Fibroblast of mammary gland (primary cell): Measurements from ENCODE around the gene PPM1M.

ENCODE experiments used
- DNase-seq: peaks from one replicate; pipeline ENCODE4 v3.0.0-alpha.2; 2010; ENCODE audit warnings: low read depth
- H3K4me3 ChIP-seq: 2 replicates; pipeline ENCODE4 v1.5.1; 2011; ENCODE audit warnings: low read depth, mild to moderate bottlenecking, low read length, moderate library complexity; ENCODE audit not compliant: control insufficient read depth
- TF ChIP-seq, protein P1 (sequence below): conservative IDR thresholded peaks from 2 replicates; pipeline ENCODE4 v1.5.1; 2011; ENCODE audit warnings: low read depth, low read length, inconsistent platforms; ENCODE audit not compliant: control insufficient read depth, insufficient read depth

Gene PPM1M

DNA sequence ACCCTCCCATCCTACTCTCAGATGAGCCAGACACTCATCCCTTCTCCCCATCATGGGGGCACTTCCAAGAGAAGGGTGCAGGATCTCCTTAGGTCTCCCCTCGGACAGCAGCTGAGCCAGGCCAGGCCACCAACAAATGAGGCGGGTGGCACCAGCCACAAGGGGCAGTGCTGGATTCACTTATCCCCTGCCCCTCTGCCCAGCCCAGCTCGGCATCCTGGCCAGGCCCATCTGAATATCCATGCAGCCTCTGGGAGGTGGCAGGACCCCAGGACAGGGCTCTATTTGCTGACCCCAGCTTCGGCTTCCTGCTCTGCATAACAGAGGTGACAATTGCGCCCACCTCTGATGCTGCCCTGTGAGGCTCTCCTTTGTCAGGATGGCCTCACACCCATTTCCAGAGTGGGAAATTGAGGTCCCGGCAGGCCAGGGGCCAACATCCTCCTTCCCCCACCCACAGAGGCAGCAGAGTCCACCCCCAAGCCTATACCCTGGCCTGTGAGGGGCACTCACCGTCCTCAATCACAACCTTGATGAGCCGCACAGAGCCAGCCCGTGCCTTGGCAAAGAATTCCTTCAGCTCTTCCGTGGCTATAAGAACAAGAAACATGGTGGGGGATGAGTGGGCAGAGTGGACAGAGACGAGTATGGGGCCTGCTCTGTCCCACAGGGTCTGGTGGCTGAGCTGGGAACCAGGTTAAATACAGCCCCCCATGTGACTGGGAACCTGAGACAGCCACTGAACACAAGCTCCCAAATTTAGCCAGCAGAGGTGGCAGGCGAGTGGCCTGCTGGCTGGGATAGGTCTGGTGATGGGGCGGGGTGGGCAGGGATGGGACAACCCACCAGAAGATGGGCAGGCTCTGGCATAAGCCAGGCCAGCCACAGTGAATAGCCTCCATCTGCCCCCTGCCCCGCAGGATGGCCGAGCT is 10.8 kb upstream of the PPM1M start:
- TF ChIP-seq, protein P1, sequence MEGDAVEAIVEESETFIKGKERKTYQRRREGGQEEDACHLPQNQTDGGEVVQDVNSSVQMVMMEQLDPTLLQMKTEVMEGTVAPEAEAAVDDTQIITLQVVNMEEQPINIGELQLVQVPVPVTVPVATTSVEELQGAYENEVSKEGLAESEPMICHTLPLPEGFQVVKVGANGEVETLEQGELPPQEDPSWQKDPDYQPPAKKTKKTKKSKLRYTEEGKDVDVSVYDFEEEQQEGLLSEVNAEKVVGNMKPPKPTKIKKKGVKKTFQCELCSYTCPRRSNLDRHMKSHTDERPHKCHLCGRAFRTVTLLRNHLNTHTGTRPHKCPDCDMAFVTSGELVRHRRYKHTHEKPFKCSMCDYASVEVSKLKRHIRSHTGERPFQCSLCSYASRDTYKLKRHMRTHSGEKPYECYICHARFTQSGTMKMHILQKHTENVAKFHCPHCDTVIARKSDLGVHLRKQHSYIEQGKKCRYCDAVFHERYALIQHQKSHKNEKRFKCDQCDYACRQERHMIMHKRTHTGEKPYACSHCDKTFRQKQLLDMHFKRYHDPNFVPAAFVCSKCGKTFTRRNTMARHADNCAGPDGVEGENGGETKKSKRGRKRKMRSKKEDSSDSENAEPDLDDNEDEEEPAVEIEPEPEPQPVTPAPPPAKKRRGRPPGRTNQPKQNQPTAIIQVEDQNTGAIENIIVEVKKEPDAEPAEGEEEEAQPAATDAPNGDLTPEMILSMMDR = no peak
- no peak for DNase-seq
- no peak overlapping the region for H3K4me3 ChIP-seq

DNA sequence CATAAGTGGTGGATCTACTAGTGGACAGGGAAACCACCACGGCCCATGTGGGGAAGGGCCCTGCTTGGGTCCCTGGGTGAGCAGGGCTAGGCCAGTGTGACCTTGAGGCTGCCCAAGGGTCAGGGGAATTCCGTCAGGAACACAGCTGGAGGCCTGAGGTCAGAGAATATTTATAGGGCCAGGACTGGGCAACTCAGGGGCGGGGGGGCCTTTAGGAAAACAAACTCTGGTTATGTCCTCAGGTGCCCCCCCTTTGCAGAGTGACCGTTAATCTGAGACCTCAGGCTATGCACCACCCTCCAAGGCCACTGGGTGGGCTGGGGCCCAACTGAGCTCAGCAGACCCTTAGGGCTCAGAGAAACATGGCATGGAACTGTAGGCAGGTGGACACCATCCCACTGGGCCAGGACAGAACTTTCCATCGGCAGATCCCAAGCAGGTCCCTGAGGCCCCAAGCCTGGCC is 9.1 kb upstream of the PPM1M start:
- TF ChIP-seq, protein P1 = no peak
- no peak overlapping the region for H3K4me3 ChIP-seq
- no peak for DNase-seq

DNA sequence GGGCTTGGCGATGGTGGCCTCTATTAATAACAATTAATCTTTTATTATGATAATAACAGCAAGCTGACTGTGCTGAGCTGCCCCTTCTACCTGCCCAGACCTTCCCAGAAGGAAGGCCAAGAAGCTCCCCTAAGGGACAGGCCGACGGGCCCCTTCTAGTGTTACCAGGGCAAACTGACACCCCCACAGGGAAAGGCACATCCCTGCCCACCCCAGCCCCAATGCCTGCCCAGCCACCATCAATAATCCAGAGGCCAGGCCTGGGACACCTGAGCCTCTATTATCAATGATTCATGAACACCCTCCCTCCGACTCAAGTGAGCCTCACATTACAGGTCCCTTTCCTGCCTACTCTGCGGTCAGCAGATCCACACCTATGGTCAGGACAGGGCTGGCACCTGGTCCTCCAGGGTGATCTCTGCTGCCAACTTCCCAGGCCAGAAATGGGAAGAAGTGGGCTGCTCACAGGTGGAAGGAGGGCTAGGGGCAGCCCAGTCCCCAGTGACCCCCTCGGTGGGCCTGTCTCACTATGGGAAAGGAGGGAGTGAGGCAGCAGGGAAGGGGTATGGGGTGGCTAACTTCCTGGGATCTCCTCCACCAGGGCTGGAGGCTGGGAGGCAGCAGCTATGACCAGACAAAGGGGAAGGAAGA is 8.4 kb upstream of the PPM1M start:
- TF ChIP-seq, protein P1 = no peak
- H3K4me3 ChIP-seq = peak overlapping the region; percentile 36
- no peak for DNase-seq

DNA sequence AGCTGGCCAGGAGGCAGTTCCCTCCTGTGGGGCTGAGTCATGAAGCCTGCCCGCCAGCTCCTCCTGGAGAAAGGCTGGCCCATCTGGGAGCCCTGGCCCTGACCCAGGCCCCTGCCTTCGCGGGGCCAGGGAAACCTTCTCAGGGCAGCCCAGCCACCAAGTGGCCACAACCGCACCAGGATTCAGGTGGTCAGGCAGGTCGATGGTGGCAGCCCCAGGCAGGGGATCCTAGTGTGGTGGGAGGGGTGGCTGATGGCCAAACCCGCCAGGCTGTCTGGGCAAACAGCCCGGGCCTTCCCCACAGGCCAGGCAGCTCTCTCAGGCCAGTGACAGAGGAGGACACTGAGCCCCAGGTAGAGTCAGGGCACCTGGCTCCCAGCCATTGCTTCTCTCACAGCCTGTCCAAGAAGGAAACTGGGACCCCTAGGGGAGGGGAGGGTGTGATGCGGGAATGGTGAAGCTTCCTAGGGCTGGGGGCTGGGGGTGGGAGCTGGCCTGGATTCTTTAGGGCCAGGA is 7.8 kb upstream of the PPM1M start:
- peak; percentile 91 for DNase-seq
- H3K4me3 ChIP-seq = peak overlapping the region; percentile 90
- TF ChIP-seq, protein P1 = no peak

GRCh38 chr3:52238193-52238760 is 7.3 kb upstream of the PPM1M start:
- TF ChIP-seq, protein P1 = no peak
- DNase-seq = no peak
- peak overlapping the region; percentile 90 for H3K4me3 ChIP-seq
